Hair follicular keratinocyte (primary cell): Measurements from ENCODE around the gene MAD2L1. TPM values are rescaled to one million over a fixed set of nuclear protein-coding genes. Genes with fewer than 3 reads are reported as not detected.

Experiments used
- total RNA-seq: library from RNA; depleted of rRNA; stranded (reverse); fragments of >200 nt; gene quantifications from 2 replicates; pipeline ENCODE4 v1.2.3, GENCODE V29; 2015

The MAD2L1 gene
- total RNA-seq, result 30.8 and 49.7 TPM in 2 replicates

GRCh38 chr4:120066517-120067340, at the start of gene MAD2L1:
Gene MAD2L1 (minus strand): TSS chr4:120066848. CDS start chr4:120066734, 114 bp downstream.

